HK-2 (cell line): ENCODE data around the gene VARS1.

ENCODE experiments used
- DNase-seq: peaks from one replicate; pipeline ENCODE4 v3.0.0-alpha.2; 2018; ENCODE audit not compliant: unreplicated experiment

Gene VARS1

GRCh38 chr6:31771992-31772358 is 23.6 kb downstream of the VARS1 start:
- no peak for DNase-seq

DNA sequence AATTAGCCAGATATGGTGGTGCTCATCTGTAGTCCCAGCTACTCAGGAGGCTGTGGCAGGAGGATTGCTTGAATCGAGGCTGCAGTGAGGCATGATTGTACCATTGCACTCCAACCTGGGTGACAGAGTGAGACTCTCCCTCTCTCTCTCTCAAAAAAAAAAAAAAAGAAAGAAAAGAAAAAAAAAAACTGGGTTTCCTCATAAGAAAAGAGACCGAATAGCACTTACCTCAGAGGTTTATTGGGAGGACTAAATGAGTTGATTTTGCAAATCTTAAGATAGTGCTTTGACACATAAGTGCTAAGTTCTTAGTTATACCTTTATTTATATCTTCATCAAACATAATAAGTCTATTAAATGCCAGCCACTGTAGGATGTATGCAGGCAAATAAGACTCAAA is 24.7 kb downstream of the VARS1 start:
- DNase-seq: no peak

DNA sequence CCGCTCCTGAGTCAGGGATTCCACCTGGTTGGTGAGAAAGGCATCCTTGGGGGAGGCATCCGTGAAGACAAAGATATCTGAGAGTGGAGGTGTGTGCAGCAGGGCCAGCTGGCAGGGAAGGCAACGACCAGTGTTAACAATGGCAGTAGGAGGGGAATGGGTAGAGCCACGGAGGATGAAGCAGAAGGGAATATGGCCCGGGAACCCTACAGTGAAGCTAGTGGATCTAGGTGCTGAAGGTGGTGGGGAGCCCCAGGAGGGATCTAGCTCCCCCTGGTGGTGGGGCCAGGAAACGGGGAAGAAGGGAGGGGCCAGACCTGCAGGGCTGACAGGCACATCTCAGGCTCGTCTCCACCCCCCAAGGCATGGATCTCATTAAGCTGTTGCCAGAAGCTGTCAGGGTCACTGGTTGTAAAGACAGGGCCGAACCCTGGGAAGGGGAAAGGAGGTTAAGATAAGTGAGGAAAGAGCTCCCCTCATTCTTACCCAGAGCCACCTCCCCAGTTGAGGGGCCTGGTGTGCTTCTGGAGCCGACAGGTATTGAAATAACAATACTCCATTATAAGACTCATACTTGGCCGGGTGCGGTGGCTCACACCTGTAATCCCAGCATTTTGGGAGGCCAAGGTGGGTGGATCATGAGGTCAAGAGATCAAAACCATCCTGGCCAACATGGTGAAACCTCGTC is 25.7 kb downstream of the VARS1 start:
- DNase-seq: peak; percentile 84

- no peak for DNase-seq
Observed at GRCh38 chr6:31768363-31769257, 26.9 kb downstream of the VARS1 start.

GRCh38 chr6:31767096-31767645 is 28.4 kb downstream of the VARS1 start:
- DNase-seq: no peak

DNA sequence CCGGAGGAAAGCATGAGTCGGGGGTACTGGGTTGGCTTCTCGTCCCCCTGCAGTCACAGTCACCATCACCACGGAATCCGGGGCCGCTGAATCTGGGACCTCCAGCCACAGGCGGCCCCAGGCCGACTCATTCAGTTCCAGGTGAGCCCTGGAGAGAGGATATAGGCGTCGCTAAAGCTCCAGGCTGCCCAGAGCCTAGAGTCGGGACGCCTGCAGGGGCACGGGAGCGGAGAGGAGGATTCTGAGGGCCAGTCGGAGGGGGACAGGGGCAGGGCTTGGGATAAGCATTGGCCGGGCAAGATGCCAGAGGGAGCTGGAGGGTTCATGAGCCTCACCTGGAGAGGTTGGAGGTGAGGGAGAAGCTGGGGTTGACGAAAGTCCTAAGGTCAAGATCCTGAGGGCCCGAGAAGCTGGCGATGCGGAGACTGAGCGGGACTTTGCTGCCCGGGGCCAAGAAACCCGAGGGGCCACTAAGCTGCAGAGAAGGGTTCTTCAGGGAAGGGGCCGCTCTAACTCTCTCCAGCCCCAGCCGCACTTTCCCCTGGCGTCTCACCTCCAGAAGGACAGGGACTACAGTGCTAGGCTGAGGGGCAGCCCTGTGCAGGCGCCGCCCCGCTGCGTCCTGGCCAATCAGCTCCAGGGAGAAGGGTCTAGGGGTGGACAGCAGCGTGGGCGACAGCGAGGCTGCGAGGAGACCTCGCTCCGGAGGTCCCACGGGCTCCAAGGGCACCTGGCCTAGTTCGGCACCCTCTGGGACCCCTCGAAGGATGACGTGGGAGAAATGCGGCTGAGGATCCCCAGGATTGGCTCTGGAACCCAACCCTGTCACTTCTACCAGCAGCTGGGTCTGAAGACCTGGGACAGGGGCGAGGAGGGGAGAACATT is 29.4 kb downstream of the VARS1 start:
- DNase-seq: no peak

- no peak for DNase-seq
Observed at GRCh38 chr6:31765559-31765909, 30.0 kb downstream of the VARS1 start.

GRCh38 chr6:31764198-31764597 is 31.4 kb downstream of the VARS1 start:
- no peak for DNase-seq

GRCh38 chr6:31763619-31763940 is 32.0 kb downstream of the VARS1 start:
- DNase-seq: no peak

DNA sequence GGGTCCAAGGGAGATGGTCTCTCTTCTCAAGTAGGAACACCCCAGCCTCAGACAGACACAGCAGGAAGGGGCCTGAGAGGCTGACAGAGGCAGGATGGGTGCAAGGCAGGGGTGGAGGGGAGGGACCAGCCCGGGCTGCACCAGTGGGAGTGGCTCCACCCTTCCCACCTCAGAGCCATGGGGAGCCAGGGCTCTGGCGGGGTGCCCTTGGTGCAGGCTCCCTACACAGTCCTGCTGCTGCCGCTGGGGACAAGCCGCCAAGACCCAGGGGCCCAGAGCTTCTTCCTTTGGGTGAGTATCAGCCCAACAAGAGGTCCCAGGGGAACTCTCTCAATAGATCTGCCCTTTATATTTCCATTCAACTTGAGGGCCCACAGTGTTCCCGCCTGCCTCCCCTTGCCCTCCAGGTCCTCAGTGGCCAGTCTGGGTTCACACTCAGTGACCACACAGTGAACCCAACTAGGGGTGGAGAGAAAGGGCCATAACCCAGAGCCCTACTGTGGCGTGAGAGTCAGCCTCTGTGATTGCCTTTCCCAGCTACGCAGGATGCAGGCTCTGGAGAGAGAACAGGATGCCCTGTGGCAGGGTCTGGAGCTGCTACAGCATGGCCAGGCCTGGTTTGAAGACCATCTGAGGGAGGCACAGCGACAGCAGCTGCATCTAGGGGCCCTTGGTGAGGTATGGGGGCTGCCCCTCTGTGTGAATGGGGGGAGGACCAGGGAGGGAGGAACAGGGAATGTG is 32.5 kb downstream of the VARS1 start:
- no peak for DNase-seq

GRCh38 chr6:31762356-31762755 is 33.2 kb downstream of the VARS1 start, which contains the start of gene SAPCD1:
TSS of gene SAPCD1 (plus strand) at chr6:31762656. CDS start at chr6:31763055, 399 bp downstream.
- DNase-seq: no peak

DNA sequence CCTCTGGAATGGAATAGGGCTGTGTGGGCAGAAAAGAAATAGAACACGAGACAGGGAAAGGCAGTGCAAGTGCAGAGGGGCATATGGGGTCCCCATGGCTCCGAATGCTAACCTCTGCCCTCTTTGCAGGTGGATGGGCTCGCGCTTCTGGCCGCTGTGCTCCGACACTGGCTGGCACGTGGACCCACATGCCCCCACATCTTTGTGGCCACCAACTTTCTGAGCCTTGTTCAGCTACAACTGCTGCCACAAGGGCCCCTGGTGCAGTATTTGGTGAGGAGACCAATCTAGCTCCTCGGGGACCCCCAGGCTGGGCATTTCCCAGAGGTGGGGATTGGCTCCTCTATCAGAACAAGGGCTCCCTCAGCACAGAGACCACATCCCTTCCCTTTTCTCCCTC is 34.2 kb downstream of the VARS1 start:
- no peak for DNase-seq

- no peak for DNase-seq
Observed at GRCh38 chr6:31760790-31761189, 34.8 kb downstream of the VARS1 start.

- DNase-seq: no peak
Observed at GRCh38 chr6:31758281-31758680, 37.3 kb downstream of the VARS1 start.

- DNase-seq: no peak
Observed at GRCh38 chr6:31752739-31753319, 42.7 kb downstream of the VARS1 start.

- DNase-seq: no peak
Observed at GRCh38 chr6:31750411-31751022, 45.0 kb downstream of the VARS1 start.

DNA sequence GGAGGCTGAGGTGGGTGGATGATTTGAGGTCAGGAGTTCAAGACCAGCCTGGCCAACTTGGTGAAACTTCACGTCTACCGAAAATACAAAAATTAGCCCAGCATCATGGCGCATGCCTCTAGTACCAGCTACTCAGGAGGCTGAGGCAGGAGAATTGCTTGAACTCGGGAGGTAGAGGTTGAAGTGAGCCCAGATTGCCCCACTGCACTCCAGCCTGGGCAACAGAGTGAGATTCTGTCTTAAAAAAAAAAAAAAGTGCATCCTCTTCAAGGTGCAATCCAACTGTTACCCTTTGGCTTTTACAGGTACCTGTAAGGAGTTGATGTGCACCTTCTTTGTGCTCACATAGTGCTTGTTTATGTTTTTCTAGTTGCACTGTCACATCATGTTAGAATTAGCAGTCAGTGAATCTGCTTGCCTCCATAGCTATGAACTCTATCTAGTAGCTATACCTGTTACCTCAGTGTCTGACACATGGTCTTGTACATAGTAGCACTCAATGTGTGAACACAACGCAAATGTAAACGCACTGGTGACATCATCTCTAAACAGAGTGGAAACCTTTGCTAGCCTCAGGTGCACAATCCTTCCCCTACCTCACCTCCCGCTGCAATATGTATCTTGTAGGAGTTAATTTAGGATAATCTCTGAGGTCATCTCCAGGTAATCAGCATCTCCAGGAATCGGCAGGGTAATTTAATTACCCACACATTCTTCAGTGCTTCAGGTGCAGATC is 46.1 kb downstream of the VARS1 start:
- no peak for DNase-seq
